Glutamatergic neuron (in vitro differentiated cells): ENCODE data around the gene CCDC78. TPM values are rescaled to one million over a fixed set of nuclear protein-coding genes. Genes with fewer than 3 reads are reported as not detected.
A peak's percentile ranks its signal among the peaks of the same experiment; 100 is the strongest.

Experiments used
- DNase-seq: peaks from one replicate; pipeline ENCODE4 v3.0.0; 2022
- H3K27ac Mint-ChIP-seq: one replicate; pipeline ENCODE4 v1.8.0; 2020; ENCODE audit warnings: mild to moderate bottlenecking, mixed read lengths, inconsistent platforms; ENCODE audit not compliant: unreplicated experiment
- H3K27me3 Mint-ChIP-seq: one replicate; pipeline ENCODE4 v1.8.0; 2020; ENCODE audit warnings: mild to moderate bottlenecking, moderate library complexity, mixed read lengths, inconsistent platforms; ENCODE audit not compliant: unreplicated experiment
- H3K36me3 Mint-ChIP-seq: one replicate; pipeline ENCODE4 v1.8.0; 2020; ENCODE audit warnings: mild to moderate bottlenecking, mixed read lengths, inconsistent platforms; ENCODE audit not compliant: unreplicated experiment
- H3K4me1 Mint-ChIP-seq: one replicate; pipeline ENCODE4 v1.8.0; 2020; ENCODE audit warnings: mild to moderate bottlenecking, low read depth, mixed read lengths, inconsistent platforms; ENCODE audit not compliant: unreplicated experiment
- H3K4me3 Mint-ChIP-seq: one replicate; pipeline ENCODE4 v1.8.0; 2020; ENCODE audit warnings: mild to moderate bottlenecking, mixed read lengths, inconsistent platforms; ENCODE audit not compliant: unreplicated experiment
- H3K9me3 Mint-ChIP-seq: one replicate; pipeline ENCODE4 v1.8.0; 2020; ENCODE audit warnings: mild to moderate bottlenecking, moderate library complexity, mixed read lengths, inconsistent platforms; ENCODE audit not compliant: unreplicated experiment
- CTCF ChIP-seq: fragments of 200-600 bp; sonication (generic); IDR thresholded peaks from one replicate; pipeline ENCODE4 v1.5.0; 2021; ENCODE audit not compliant: partially characterized antibody, unreplicated experiment
- total RNA-seq: library from RNA; stranded (reverse); fragmentation: NEBNext Ultra II Directional; extraction: Animal tissue kit (Norgen Biotek cat#: 25700); gene quantifications from one replicate; pipeline ENCODE4 v1.2.1, GENCODE V29; 2021; ENCODE audit not compliant: unreplicated experiment

The CCDC78 gene
- total RNA-seq, 1 donor from 2014 or later: 18.9 TPM

DNA sequence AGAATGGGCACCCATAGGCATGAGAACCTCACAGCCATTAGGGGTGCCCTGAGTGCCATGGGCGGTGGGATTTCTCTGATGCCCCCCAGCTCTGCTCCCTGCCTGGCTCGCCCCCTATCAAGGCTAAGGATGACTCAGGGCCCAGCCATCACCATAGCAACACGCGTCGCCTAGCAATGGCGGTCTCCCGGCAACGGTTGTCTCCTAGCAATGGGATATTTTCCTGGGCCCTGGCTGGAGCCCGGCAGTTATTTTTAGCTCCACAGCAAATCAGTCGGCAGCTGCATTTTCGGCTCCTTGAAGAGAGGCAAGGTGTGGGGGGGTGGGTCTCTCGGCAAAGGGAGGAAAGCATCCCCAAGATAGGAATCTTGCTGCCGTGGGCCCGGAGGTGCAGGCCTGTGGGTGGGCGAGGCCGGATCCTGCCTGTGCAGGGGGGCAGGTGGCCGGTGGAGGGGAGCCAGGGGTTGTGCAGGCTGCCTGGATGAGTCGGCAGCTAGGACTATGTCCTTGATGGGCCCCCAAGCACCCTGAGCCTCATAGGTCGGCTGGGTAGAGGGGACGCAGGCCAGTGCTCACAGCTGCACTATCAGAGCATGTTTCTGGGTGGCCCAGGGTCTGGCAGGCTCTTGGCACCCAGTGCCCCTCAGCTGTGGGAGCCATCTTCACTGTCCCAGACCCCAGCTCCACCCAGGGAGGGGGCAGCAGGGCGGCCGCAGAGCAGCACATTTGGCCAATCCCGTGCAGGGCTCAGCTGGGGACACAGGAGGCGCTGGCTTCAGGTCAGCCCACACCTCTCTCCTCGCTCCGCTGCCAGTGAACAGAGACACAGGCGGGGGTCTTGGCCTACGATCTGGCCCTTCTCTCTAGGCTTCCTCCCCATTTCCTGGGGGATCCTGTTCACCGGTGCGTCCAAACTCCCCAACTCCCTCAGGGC, 16.4 kb downstream of the CCDC78 start:
- peak; percentile 88 for DNase-seq
- Mint-ChIP-seq H3K27ac (peak overlapping the region; percentile 98), H3K9me3 (peaks cover 23% of the 10 kb centered on the region), H3K4me3 (peak overlapping the region; percentile 80), H3K36me3 (no peaks in the 10 kb centered on the region), H3K27me3 (peaks cover 23% of the 10 kb centered on the region), H3K4me1 (peaks cover 20% of the 10 kb centered on the region)
- TF ChIP-seq CTCF: no peak

GRCh38 chr16:708959-709358, 17.3 kb downstream of the CCDC78 start:
- Mint-ChIP-seq H3K9me3 (peaks cover 22% of the 10 kb centered on the region), H3K27ac (peak overlapping the region; percentile 98), H3K27me3 (peaks cover 23% of the 10 kb centered on the region), H3K36me3 (no peaks in the 10 kb centered on the region), H3K4me3 (peak overlapping the region; percentile 80), H3K4me1 (peaks cover 20% of the 10 kb centered on the region)
- TF ChIP-seq CTCF: no peak
- no peak for DNase-seq

- no peak for DNase-seq
- H3K4me1 Mint-ChIP-seq: peaks cover 20% of the 10 kb centered on the region
- H3K27me3 Mint-ChIP-seq: peaks cover 22% of the 10 kb centered on the region
- no peak for TF ChIP-seq CTCF
- peak overlapping the region; percentile 38 for H3K4me3 Mint-ChIP-seq
- no peaks in the 10 kb centered on the region for H3K36me3 Mint-ChIP-seq
- H3K9me3 Mint-ChIP-seq: peaks cover 18% of the 10 kb centered on the region
- H3K27ac Mint-ChIP-seq: peak overlapping the region; percentile 43
Measured at GRCh38 chr16:708019-708418, 18.2 kb downstream of the CCDC78 start.

GRCh38 chr16:707062-707538, 19.1 kb downstream of the CCDC78 start:
- peaks cover 19% of the 10 kb centered on the region for H3K27me3 Mint-ChIP-seq
- peaks cover 23% of the 10 kb centered on the region for H3K4me1 Mint-ChIP-seq
- H3K4me3 Mint-ChIP-seq: peak overlapping the region; percentile 71
- peak overlapping the region; percentile 33 for H3K27ac Mint-ChIP-seq
- no peaks in the 10 kb centered on the region for H3K36me3 Mint-ChIP-seq
- no peak for TF ChIP-seq CTCF
- DNase-seq: no peak
- H3K9me3 Mint-ChIP-seq: peaks cover 12% of the 10 kb centered on the region
